K562 (cell line): ENCODE results near the gene RNASE4. TPM values are rescaled to one million over a fixed set of nuclear protein-coding genes. Genes with fewer than 3 reads are reported as not detected.

ENCODE experiments used
- CTCF ChIP-seq, 3 experiments: IDR thresholded peaks in 2 of 3; conservative IDR thresholded peaks in 1 of 3; 2 replicates each; pipeline ENCODE4 v1.5.1; 2011 to 2012; ENCODE audit warnings: low read length in 3 of 3, mild to moderate bottlenecking in 3 of 3, control low read depth in 2 of 3, improper control_type of control experiment in 1 of 3, inconsistent platforms in 1 of 3, low read depth in 1 of 3, mixed read lengths in 1 of 3, moderate library complexity in 1 of 3; ENCODE audit not compliant: insufficient read depth in 2 of 3
- FOXJ3 ChIP-seq: sonication (generic); formaldehyde crosslinking; IDR thresholded peaks from 2 replicates; pipeline ENCODE4 v1.4.0; 2020; ENCODE audit warnings: mild to moderate bottlenecking, missing genetic modification reagents
- HBP1 ChIP-seq: fragments of 450-650 bp; formaldehyde crosslinking; IDR thresholded peaks from 2 replicates; pipeline ENCODE4 v1.4.0; 2022; ENCODE audit warnings: missing genetic modification characterization
- ILF3 ChIP-seq: fragments of 450-650 bp; IDR thresholded peaks from 2 replicates; pipeline ENCODE4 v1.6.1; 2018; ENCODE audit warnings: antibody characterized with exemption, mild to moderate bottlenecking, moderate library complexity, borderline replicate concordance
- LARP7 ChIP-seq: fragments of 450-650 bp; IDR thresholded peaks from 2 replicates; pipeline ENCODE4 v1.6.1; 2016
- MYNN ChIP-seq, 2 experiments: sonication (generic); formaldehyde crosslinking in 1 of 2; IDR thresholded peaks; 2 replicates each; pipeline versions ENCODE4 v1.5.0 to v1.6.1; 2016 to 2020; ENCODE audit warnings: antibody characterized with exemption in 1 of 2, missing genetic modification reagents in 1 of 2
- POLR3G ChIP-seq: IDR thresholded peaks from 2 replicates; pipeline ENCODE4 v1.6.1; 2011; ENCODE audit not compliant: insufficient read length, insufficient replicate concordance; ENCODE audit errors: extremely low read depth
- PRPF4 ChIP-seq: fragments of 200-400 bp; formaldehyde crosslinking; IDR thresholded peaks from one replicate; pipeline ENCODE4 v1.6.1; 2017; ENCODE audit warnings: low read length, low read depth, mild to moderate bottlenecking; ENCODE audit not compliant: insufficient read depth, poor library complexity, severe bottlenecking
- RBM25 ChIP-seq: fragments of 200-400 bp; formaldehyde crosslinking; IDR thresholded peaks from 2 replicates; pipeline ENCODE4 v1.6.1; 2018; ENCODE audit warnings: low read length, low read depth, moderate library complexity; ENCODE audit not compliant: severe bottlenecking
- ZMIZ1 ChIP-seq, 2 experiments: fragments of 150-350 bp in 1 of 2; IDR thresholded peaks; 2 replicates each; pipeline ENCODE4 v1.6.1; 2012 to 2016; ENCODE audit warnings: low read depth in 2 of 2, low read length in 2 of 2, mild to moderate bottlenecking in 1 of 2, moderate library complexity in 1 of 2
- ZNF124 ChIP-seq: sonication (generic); formaldehyde crosslinking; IDR thresholded peaks from 2 replicates; pipeline ENCODE4 v1.8.1; 2022; ENCODE audit warnings: missing genetic modification reagents
- ZNF41 ChIP-seq: fragments of 250-450 bp; sonication (Bioruptor Pico); conservative IDR thresholded peaks from 2 replicates; pipeline ENCODE4 v1.4.0; 2020; ENCODE audit warnings: mild to moderate bottlenecking
- ZNF507 ChIP-seq: conservative IDR thresholded peaks from 2 replicates; pipeline ENCODE4 v1.6.1; 2017; ENCODE audit warnings: missing genetic modification characterization, missing compliant biosample characterization
- ZNF75A ChIP-seq: fragments of 450-650 bp; formaldehyde crosslinking; IDR thresholded peaks from 2 replicates; pipeline ENCODE4 v1.4.0; 2020; ENCODE audit warnings: mild to moderate bottlenecking
- polyA plus RNA-seq, 8 experiments: library from polyadenylated mRNA; depleted of rRNA in 4 of 8; stranded (reverse) in 5 of 8; unstranded in 3 of 8; fragments of >200 nt; fragmentation: Nextera tagmentation in 2 of 8; fragmentation: Illumina TruSeq in 1 of 8; extraction: Ambion mirVana in 2 of 8; extraction: Trizol in 1 of 8; gene quantifications; 2 replicates each; pipeline versions ENCODE4 v1.2.1 to v1.2.3, GENCODE V29; 2011 to 2014; ENCODE audit warnings: inconsistent platforms in 1 of 8, missing spikeins in 1 of 8
- total RNA-seq, 7 experiments: library from RNA; depleted of rRNA in 6 of 7; stranded (reverse); fragments of >200 nt in 6 of 7; fragmentation: Illumina TruSeq in 2 of 7; extraction: Trizol in 2 of 7; gene quantifications; 2 replicates each; pipeline versions ENCODE4 v1.2.1 to v1.2.3, GENCODE V29; 2011 to 2021; ENCODE audit warnings: low replicate concordance in 1 of 7

The RNASE4 gene
- total and polyA plus RNA-seq, 9 of the 15 experiments (the other 6 are each of a cell fraction or from before 2014, with no cell fraction given): 0.09 to 0.22 (median 0.13) TPM; not detected in 2

GRCh38 chr14:20657216-20658211 lies 26.8 kb upstream of the RNASE4 start (continued):
- no peak for TF ChIP-seq PRPF4
- TF ChIP-seq ZNF124 (CRISPR knock-in tag): no peak
- TF ChIP-seq POLR3G: peak; percentile 23
- no peak for TF ChIP-seq ZNF507
- no peak for TF ChIP-seq ZMIZ1 (IDR thresholded peaks at IDR 0.05; ENCODE audit: low read depth in 2 of 2, low read length in 2 of 2)
- TF ChIP-seq ILF3: no peak
- TF ChIP-seq MYNN (IDR thresholded peaks at IDR 0.05): no peak
- TF ChIP-seq MYNN (CRISPR knock-in tag; IDR thresholded peaks at IDR 0.05): no peak
- TF ChIP-seq CTCF (IDR thresholded peaks at IDR 0.05 in 2 of 3, conservative IDR thresholded peaks at IDR 0.05 in 1 of 3; ENCODE audit: insufficient read depth in 2 of 3, low read depth in 1 of 3, low read length in 3 of 3): peak; percentile 36 to 46 (median 41); a peak in 4 of 6 replicates
- no peak for TF ChIP-seq ZNF75A
- no peak for TF ChIP-seq HBP1 (CRISPR knock-in tag)
- TF ChIP-seq ZNF41 (CRISPR knock-in tag): no peak
- no peak for TF ChIP-seq LARP7
- no peak for TF ChIP-seq FOXJ3 (CRISPR knock-in tag)
- TF ChIP-seq RBM25: no peak
